Esophagus squamous epithelium (tissue), 5 donors: ENCODE results near the gene SMYD3. TPM values are rescaled to one million over a fixed set of nuclear protein-coding genes. Genes with fewer than 3 reads are reported as not detected.

Experiments used
- DNase-seq: peaks from one replicate; lab custom pipeline; 2025; lab: John Stamatoyannopoulos, UW
- H3K27ac ChIP-seq, 4 donors: fragments of 200-600 bp; sonication (generic); one replicate each; pipeline ENCODE4 v1.5.1; 2016 to 2019; ENCODE audit warnings: mild to moderate bottlenecking in 1 of 4
- H3K27me3 ChIP-seq, 4 donors: fragments of 200-600 bp; sonication (generic); 1 replicate in 3 of 4; 2 replicates in 1 of 4; pipeline versions ENCODE4 v1.5.1 to v1.6.0; 2017 to 2021; ENCODE audit warnings: antibody characterized with exemption in 1 of 4
- H3K36me3 ChIP-seq, 3 donors: fragments of 200-600 bp; sonication (generic); one replicate each; pipeline ENCODE4 v1.5.1; 2016 to 2019
- H3K4me1 ChIP-seq, 3 donors: fragments of 200-600 bp; sonication (generic); one replicate each; pipeline ENCODE4 v1.5.1; 2017 to 2019
- H3K4me3 ChIP-seq, 4 donors: fragments of 200-600 bp; sonication (generic); 1 replicate in 3 of 4; 2 replicates in 1 of 4; pipeline ENCODE4 v1.5.1; 2016 to 2019; ENCODE audit warnings: mild to moderate bottlenecking in 2 of 4, moderate library complexity in 1 of 4
- H3K9me3 ChIP-seq, 3 donors: fragments of 200-600 bp; sonication (generic); one replicate each; pipeline ENCODE4 v1.5.1; 2016 to 2019
- POLR2A ChIP-seq, 4 donors: fragments of 450-650 bp; IDR thresholded peaks; one replicate each; pipeline ENCODE4 v1.6.1; 2017; ENCODE audit warnings: antibody characterized with exemption in 4 of 4, mild to moderate bottlenecking in 4 of 4, moderate library complexity in 3 of 4
- WGBS, 2 donors: methylation state at CpG; one replicate each; pipeline ENCODE4 v1.1.5; 2018; 5-methylcytosine and 5-hydroxymethylcytosine counted together
- intact Hi-C: fragments of 100-400 bp; cut with DNase I; formaldehyde crosslinking; loops from one replicate; pipeline ENCODE4 v1.15.0; 2022
- small RNA-seq, 4 donors: library from RNA; depleted of rRNA; stranded (forward); fragments of <200 nt; gene quantifications; one replicate each; pipeline ENCODE3, GENCODE V24; 2016
- total RNA-seq, 4 donors: library from RNA; depleted of rRNA; stranded (reverse); fragments of >200 nt; gene quantifications; one replicate each; pipeline ENCODE4 v1.1.0, GENCODE V29; 2016
- TF ChIP-seq, protein P1 (sequence below), 6 experiments: fragments of 450-650 bp in 4 of 6; fragments of 200-600 bp in 2 of 6; sonication (generic) in 2 of 6; IDR thresholded peaks; one replicate each; pipeline ENCODE4 v1.5.1; 2016 to 2019; ENCODE audit warnings: antibody characterized with exemption in 6 of 6, mild to moderate bottlenecking in 4 of 6, moderate library complexity in 4 of 6
- donor health status: DM: yes; HTN: yes; CAD: no.

SMYD3 gene
- total RNA-seq, 4 donors from 2014 or later, result 8.4 to 15.8 (median 11.5) TPM

DNA sequence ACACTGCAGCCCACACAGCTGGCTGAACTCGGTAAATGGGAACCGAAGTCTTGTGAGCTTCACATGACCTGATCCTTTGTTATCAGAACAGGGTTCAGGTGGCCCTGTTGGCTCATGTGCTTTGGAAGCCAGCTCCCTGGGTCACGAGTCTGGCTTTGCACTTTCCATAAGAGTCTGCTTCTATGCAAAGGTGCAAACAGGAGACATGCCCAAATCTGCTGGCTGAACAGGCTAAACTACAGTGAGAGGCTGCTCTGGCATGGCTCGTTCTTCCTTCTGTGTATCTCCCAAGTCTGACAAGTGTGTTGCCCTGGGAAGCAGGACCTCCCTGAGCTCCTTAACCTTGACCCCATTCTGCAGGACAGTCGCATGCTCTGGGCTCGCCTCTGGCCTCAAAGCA, 802.7 kb downstream of the SMYD3 start:
- Histone ChIP-seq H3K27ac (no peak overlapping the region), H3K4me1 (peaks cover 0 to 14% (median 6%) of the 10 kb centered on the region in 3 donors), H3K4me3 (no peak overlapping the region), H3K36me3 (no peaks in the 10 kb centered on the region), H3K9me3 (no peaks in the 10 kb centered on the region), H3K27me3 (no peaks in the 10 kb centered on the region)
- DNase-seq, result no peak
- TF ChIP-seq, protein P1, sequence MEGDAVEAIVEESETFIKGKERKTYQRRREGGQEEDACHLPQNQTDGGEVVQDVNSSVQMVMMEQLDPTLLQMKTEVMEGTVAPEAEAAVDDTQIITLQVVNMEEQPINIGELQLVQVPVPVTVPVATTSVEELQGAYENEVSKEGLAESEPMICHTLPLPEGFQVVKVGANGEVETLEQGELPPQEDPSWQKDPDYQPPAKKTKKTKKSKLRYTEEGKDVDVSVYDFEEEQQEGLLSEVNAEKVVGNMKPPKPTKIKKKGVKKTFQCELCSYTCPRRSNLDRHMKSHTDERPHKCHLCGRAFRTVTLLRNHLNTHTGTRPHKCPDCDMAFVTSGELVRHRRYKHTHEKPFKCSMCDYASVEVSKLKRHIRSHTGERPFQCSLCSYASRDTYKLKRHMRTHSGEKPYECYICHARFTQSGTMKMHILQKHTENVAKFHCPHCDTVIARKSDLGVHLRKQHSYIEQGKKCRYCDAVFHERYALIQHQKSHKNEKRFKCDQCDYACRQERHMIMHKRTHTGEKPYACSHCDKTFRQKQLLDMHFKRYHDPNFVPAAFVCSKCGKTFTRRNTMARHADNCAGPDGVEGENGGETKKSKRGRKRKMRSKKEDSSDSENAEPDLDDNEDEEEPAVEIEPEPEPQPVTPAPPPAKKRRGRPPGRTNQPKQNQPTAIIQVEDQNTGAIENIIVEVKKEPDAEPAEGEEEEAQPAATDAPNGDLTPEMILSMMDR (IDR thresholded peaks at IDR 0.05), result no peak
- TF ChIP-seq POLR2A (IDR thresholded peaks at IDR 0.05), result no peak
- intact Hi-C loops, result no loop called here
- 13 to 36% methylated on average over 3 to 4 of the region's 6 CpGs for WGBS, 2 donors

DNA sequence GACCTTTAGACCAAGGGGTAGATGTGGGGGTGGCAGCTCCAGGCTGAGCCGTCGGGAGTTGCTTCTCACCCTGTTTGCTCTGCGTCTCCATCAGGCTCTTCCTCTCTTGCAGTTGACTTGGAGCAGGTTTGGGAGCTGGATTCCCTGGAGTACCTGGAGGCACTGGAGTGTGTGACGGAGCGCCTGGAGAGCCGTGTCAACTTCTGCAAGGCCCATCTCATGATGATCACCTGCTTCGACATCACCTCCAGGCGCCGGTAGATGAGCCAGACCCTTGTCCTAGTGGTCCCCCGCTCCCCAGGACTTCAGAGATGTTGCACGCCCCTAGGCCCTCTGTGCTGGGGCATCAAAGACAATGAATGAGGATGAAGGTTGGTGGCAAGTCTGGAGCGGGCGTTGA, 804.7 kb downstream of the SMYD3 start:
- WGBS, 2 donors, result 94 to 100% methylated on average over 4 to 6 of the region's 13 CpGs
- H3K27ac ChIP-seq, result no peak overlapping the region
- H3K9me3 ChIP-seq, result no peaks in the 10 kb centered on the region
- H3K27me3 ChIP-seq, result no peaks in the 10 kb centered on the region
- H3K36me3 ChIP-seq, result no peaks in the 10 kb centered on the region
- H3K4me3 ChIP-seq, result no peak overlapping the region
- peaks cover 0 to 14% (median 6%) of the 10 kb centered on the region in 3 donors for H3K4me1 ChIP-seq
- intact Hi-C loops, result no loop called here
- TF ChIP-seq POLR2A (IDR thresholded peaks at IDR 0.05), result no peak
- DNase-seq, result no peak

DNA sequence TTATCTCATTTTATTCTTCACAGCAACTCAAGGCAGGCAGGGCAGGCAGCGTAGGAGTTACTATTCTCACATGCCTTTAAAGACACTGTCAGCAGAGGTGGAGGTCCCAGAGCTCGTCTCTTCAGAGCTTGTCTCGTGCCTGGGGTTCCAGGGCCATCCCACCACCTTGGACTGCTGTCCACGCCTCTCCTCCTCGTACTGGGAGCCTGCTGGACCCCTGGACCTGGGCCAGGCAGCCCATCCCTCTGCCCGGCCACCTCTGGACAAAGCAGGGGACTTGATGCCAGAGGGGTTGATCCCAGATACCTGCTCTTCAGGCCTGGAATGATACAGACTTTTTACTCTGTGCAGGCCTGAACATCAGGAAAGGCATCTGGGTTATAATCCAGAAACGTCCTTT, 805.4 kb downstream of the SMYD3 start:
- no peak overlapping the region for H3K27ac ChIP-seq
- DNase-seq, result no peak
- no peaks in the 10 kb centered on the region for H3K36me3 ChIP-seq
- TF ChIP-seq, protein P1 (IDR thresholded peaks at IDR 0.05), result no peak
- TF ChIP-seq POLR2A (IDR thresholded peaks at IDR 0.05), result no peak
- no peaks in the 10 kb centered on the region for H3K27me3 ChIP-seq
- intact Hi-C loops, result no loop called here
- 73 to 82% methylated on average over 3 to 5 of the region's 7 CpGs for WGBS, 2 donors
- peaks cover 0 to 14% (median 6%) of the 10 kb centered on the region in 3 donors for H3K4me1 ChIP-seq
- no peak overlapping the region for H3K4me3 ChIP-seq
- H3K9me3 ChIP-seq, result no peaks in the 10 kb centered on the region

DNA sequence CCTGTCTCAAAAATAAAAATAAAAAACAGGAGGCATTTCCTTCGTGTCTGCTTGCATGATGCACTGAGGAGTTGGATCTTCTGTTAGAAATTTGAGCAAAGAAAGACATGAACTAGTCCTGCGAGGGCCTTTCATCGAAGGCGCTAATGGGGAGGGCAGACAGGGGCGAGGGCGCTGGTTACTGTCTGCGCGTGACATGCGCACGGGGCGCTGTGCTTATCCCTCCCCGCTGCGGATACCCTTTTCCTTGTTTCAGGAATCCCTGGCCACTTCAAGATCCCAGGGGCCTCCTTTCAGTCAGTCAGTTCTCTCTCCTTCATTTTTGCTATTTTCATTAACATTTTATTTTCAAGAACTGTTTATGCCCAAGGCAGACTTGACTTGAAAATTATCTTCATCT, 806.4 kb downstream of the SMYD3 start:
- Histone ChIP-seq H3K27ac (no peak overlapping the region), H3K4me1 (peaks cover 0 to 14% (median 6%) of the 10 kb centered on the region in 3 donors), H3K27me3 (no peaks in the 10 kb centered on the region), H3K9me3 (no peaks in the 10 kb centered on the region), H3K36me3 (no peaks in the 10 kb centered on the region), H3K4me3 (no peak overlapping the region)
- TF ChIP-seq, protein P1 (IDR thresholded peaks at IDR 0.05), result no peak
- no peak for TF ChIP-seq POLR2A (IDR thresholded peaks at IDR 0.05)
- intact Hi-C loops, result no loop called here
- 92 to 93% methylated on average over 12 of the region's 13 CpGs for WGBS, 2 donors
- no peak for DNase-seq

Small RNA genes within 50 kb of the gene (small RNA-seq; reads per million reads assigned to genes)
- gene AL356583.2 (0 reads per million in 4 donors), gene RF00019 (0 reads per million in 4 donors), gene RNU6-1283P (0 reads per million in 4 donors)

Other genes with a start within 250 kb of the SMYD3 start
- gene TFB2M, start 59.0 kb upstream of the SMYD3 start, total RNA-seq, result 10 to 100 TPM in 3 of 4 donors, 1 to 10 TPM in 1; 6.2 to 17.7 (median 12.4) TPM
- gene CNST, start 59.2 kb upstream of the SMYD3 start, total RNA-seq, result 10 to 100 TPM in 2 of 4 donors, 1 to 10 TPM in 2; 7.5 to 31.5 (median 12.4) TPM
- gene SCCPDH, start 217.1 kb upstream of the SMYD3 start, total RNA-seq, result 1 to 10 TPM in 3 of 4 donors, under 1 TPM in 1; 0.95 to 8.2 (median 3.8) TPM